ENCODE data around the gene GIT2.
A peak's percentile ranks its signal among the peaks of the same experiment; 100 is the strongest.
"Not testable (repeated sequence)": the region's sequence is repeated elsewhere in the genome, so short reads cannot be mapped to it uniquely, and the experiment has no call there.

The GIT2 gene

DNA sequence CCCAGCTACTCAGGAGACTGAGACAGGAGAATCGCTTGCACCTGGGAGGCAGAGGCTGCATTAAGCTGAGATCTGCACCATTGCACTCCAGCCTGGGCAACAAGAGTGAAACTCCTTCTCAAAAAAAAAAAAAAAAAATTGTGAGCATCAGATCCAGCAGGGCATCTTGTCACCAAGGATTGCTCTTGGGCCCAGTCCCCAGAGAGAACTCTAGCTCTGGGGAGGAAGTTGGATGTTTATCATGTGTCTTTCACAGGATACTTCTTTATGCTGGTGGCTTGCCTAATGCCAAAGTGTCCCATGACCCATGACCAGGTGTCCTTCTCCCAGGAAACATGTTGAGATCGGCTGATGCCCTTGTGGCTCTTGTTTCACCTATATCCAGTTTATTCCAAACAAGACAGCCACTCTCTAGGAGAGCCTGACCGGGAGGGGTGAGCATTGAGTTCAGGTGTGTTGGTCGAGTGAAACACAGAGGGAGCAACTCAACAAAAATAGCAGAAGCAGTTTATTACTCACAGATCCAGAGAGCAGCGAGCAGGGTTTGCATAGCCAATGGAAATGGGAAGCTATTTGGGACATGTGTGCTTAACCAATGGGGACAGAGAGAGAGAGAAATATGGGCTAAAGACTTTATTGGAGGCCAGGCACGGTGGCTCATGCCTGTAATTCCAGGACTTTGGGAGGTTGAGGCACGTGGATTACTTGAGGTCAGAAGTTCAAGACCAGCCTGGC, 102.7 kb downstream of the GIT2 start:
- CTCF ChIA-PET = no interaction called here
- no peaks in the 10 kb centered on the region for H3K9me3 ChIP-seq (ENCODE audit: control insufficient read depth, insufficient read depth, low read depth, low read length)
- no peak overlapping the region for H3K27ac ChIP-seq (ENCODE audit: extremely low read depth, low read depth, low read length)
- H3K36me3 ChIP-seq (ENCODE audit: control insufficient read depth in 2 of 2, insufficient read depth in 1 of 2, low read length in 2 of 2) = no peaks in the 10 kb centered on the region
- no peak overlapping the region for H3K4me3 ChIP-seq (ENCODE audit: low read depth, low read length)
- no peaks in the 10 kb centered on the region for H3K4me1 ChIP-seq (ENCODE audit: control insufficient read depth, insufficient read depth, low read length)
- POLR2A ChIA-PET = no interaction called here
- TF ChIP-seq YY1 (tag by site-specific recombination; IDR thresholded peaks at IDR 0.05) (no peak), ZNF266 (tag by site-specific recombination; IDR thresholded peaks at IDR 0.05; ENCODE audit: low read depth) (peak; percentile 93)

DNA sequence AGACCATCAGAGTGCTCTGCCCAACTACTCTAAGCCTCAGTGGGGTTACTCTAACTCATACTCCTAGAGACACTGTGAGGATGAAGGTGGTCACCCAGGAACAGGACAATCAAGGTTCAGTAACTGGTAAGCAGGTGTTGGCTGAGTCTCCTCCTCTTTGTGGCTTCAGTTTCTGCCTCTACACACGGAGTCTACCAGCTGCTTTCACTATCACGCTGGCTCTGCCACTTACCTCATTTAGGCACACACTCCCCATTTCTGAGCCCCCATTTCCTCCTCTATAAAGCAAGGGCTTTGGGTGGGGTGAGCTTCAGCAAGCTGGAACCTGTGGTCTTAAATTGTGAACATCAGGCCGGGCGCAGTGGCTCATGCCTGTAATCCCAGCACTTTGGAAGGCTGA, 103.4 kb downstream of the GIT2 start:
- TF ChIP-seq MYNN (tag by site-specific recombination; IDR thresholded peaks at IDR 0.05; ENCODE audit: borderline replicate concordance) (no peak), ZNF596 (tag by site-specific recombination; IDR thresholded peaks at IDR 0.05) (no peak), ZSCAN16 (tag by site-specific recombination; IDR thresholded peaks at IDR 0.05) (no peak), ZNF221 (tag by site-specific recombination; IDR thresholded peaks at IDR 0.05; ENCODE audit: borderline replicate concordance) (no peak)
- TF ChIP-seq, protein P1, sequence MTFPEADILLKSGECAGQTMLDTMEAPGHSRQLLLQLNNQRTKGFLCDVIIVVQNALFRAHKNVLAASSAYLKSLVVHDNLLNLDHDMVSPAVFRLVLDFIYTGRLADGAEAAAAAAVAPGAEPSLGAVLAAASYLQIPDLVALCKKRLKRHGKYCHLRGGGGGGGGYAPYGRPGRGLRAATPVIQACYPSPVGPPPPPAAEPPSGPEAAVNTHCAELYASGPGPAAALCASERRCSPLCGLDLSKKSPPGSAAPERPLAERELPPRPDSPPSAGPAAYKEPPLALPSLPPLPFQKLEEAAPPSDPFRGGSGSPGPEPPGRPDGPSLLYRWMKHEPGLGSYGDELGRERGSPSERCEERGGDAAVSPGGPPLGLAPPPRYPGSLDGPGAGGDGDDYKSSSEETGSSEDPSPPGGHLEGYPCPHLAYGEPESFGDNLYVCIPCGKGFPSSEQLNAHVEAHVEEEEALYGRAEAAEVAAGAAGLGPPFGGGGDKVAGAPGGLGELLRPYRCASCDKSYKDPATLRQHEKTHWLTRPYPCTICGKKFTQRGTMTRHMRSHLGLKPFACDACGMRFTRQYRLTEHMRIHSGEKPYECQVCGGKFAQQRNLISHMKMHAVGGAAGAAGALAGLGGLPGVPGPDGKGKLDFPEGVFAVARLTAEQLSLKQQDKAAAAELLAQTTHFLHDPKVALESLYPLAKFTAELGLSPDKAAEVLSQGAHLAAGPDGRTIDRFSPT (tag by site-specific recombination; IDR thresholded peaks at IDR 0.05) = no peak
- TF ChIP-seq, protein P2, sequence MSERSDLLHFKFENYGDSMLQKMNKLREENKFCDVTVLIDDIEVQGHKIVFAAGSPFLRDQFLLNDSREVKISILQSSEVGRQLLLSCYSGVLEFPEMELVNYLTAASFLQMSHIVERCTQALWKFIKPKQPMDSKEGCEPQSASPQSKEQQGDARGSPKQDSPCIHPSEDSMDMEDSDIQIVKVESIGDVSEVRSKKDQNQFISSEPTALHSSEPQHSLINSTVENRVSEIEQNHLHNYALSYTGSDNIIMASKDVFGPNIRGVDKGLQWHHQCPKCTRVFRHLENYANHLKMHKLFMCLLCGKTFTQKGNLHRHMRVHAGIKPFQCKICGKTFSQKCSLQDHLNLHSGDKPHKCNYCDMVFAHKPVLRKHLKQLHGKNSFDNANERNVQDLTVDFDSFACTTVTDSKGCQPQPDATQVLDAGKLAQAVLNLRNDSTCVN (tag by site-specific recombination; optimal IDR thresholded peaks at IDR 0.05) = no peak
- no peaks in the 10 kb centered on the region for H3K36me3 ChIP-seq (ENCODE audit: control insufficient read depth in 2 of 2, insufficient read depth in 1 of 2, low read length in 2 of 2)
- no peak overlapping the region for H3K27ac ChIP-seq (ENCODE audit: extremely low read depth, low read depth, low read length)
- no peaks in the 10 kb centered on the region for H3K4me1 ChIP-seq (ENCODE audit: control insufficient read depth, insufficient read depth, low read length)
- H3K4me3 ChIP-seq (ENCODE audit: low read depth, low read length) = no peak overlapping the region
- ChIA-PET CTCF (no interaction called here), POLR2A (no interaction called here)
- H3K9me3 ChIP-seq (ENCODE audit: control insufficient read depth, insufficient read depth, low read depth, low read length) = no peaks in the 10 kb centered on the region

DNA sequence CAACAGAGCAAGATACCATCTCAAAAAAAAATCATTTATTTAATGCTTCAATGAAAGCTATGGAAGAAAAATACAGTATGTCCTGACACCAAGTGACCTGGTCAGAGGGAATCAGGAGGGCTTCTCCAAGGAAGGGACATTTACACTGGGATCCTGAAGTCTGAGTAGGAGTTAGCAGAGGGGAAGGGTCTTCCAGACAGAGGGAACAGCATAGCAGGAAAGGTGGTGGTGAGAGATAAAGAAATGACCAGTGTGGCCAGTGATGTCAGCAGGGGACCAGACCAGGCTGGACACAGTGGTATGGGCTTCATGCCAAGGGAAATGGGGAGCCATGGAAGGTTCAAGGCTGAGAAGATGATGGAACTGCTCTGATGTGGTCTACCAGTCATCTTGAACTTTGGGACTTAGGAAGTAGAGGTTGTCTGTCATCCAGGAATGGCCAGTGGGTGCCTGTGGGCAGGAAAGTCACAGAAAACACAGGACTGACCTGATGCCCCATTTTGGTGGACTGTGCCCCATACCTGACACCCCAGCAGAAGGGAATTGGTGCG, 103.9 kb downstream of the GIT2 start:
- Histone ChIP-seq H3K9me3 (ENCODE audit: control insufficient read depth, insufficient read depth, low read depth, low read length) (no peaks in the 10 kb centered on the region), H3K4me1 (ENCODE audit: control insufficient read depth, insufficient read depth, low read length) (no peaks in the 10 kb centered on the region), H3K4me3 (ENCODE audit: low read depth, low read length) (no peak overlapping the region), H3K27ac (ENCODE audit: extremely low read depth, low read depth, low read length) (no peak overlapping the region), H3K36me3 (ENCODE audit: control insufficient read depth in 2 of 2, insufficient read depth in 1 of 2, low read length in 2 of 2) (no peaks in the 10 kb centered on the region)
- ChIA-PET CTCF (interaction anchor here (2.3 kb wide), 1 partner anchor 47 kb away, joined by 6 read pairs; no protein-coding TSS in a partner anchor), POLR2A (interaction anchor here (0.7 kb wide), 1 partner anchor 278 kb away, joined by 4 read pairs; no protein-coding TSS in a partner anchor)
- no peak for TF ChIP-seq KLF1 (tag by site-specific recombination; IDR thresholded peaks at IDR 0.05)
- no peak for TF ChIP-seq SALL2 (tag by site-specific recombination; IDR thresholded peaks at IDR 0.05; ENCODE audit: borderline replicate concordance)
- peak; percentile 62; the same call in 1 of the 2 replicates for TF ChIP-seq ZNF16 (tag by site-specific recombination; IDR thresholded peaks at IDR 0.05; ENCODE audit: low read depth)
- TF ChIP-seq ZFP3 (tag by site-specific recombination; IDR thresholded peaks at IDR 0.05; ENCODE audit: low read depth) = peak; percentile 75
- no peak for TF ChIP-seq ZNF114 (tag by site-specific recombination; IDR thresholded peaks at IDR 0.05)

DNA sequence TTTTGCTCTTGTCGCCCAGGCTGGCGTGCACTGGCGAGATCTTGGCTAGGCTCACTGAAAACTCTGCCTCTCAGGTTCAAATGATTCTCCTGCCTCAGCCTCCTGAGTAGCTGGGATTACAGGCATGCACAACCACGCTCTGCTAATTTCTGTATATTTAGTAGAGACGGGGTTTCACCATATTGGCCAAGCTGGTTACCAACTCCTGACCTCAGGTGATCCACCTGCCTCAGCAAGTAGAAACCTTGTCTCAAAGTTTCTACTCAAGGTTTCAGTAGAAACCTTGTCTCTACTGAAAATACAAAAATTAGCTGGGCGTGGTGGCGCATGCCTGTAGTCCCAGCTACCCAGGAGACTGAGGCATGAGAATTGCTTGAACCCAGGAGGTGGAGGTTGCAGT, 104.4 kb downstream of the GIT2 start:
- not testable (repeated sequence) for H3K9me3 ChIP-seq (ENCODE audit: control insufficient read depth, insufficient read depth, low read depth, low read length); H3K27ac ChIP-seq (ENCODE audit: extremely low read depth, low read depth, low read length); H3K36me3 ChIP-seq (ENCODE audit: control insufficient read depth in 2 of 2, insufficient read depth in 1 of 2, low read length in 2 of 2); H3K4me3 ChIP-seq (ENCODE audit: low read depth, low read length); H3K4me1 ChIP-seq (ENCODE audit: control insufficient read depth, insufficient read depth, low read length)
- CTCF ChIA-PET = interaction anchor here (0.7 to 2.3 kb wide), 2 partner anchors 25 to 47 kb away, joined by 4 to 6 read pairs; no protein-coding TSS in a partner anchor
- POLR2A ChIA-PET = interaction anchor here (0.7 kb wide), 2 partner anchors 279 to 388 kb away, joined by 3 to 4 read pairs; no protein-coding TSS in a partner anchor
